ENCODE data around the gene NR5A2. TPM values are rescaled to one million over a fixed set of nuclear protein-coding genes. Genes with fewer than 3 reads are reported as not detected.
A peak's percentile ranks its signal among the peaks of the same experiment; 100 is the strongest.

Gene NR5A2
- total RNA-seq, 1 experiment from 2014 or later, result 4.7 TPM

GRCh38 chr1:200154069-200154767, 126.7 kb downstream of the NR5A2 start:
- Histone ChIP-seq H3K27ac (ENCODE audit: insufficient read length, low read depth, low read length) (no peak overlapping the region), H3K4me1 (ENCODE audit: insufficient read depth, low read length) (no peaks in the 10 kb centered on the region), H3K79me1 (ENCODE audit: insufficient read depth, low read depth, low read length, poor library complexity, severe bottlenecking) (no peaks in the 10 kb centered on the region), H3K27me3 (ENCODE audit: insufficient read depth, low read length) (no peaks in the 10 kb centered on the region), H3K23me2 (ENCODE audit: insufficient read length, low read depth, low read length, poor library complexity, severe bottlenecking) (no peaks in the 10 kb centered on the region), H3K23ac (ENCODE audit: insufficient read length, low read depth, low read length) (no peak overlapping the region), H3K56ac (ENCODE audit: insufficient read length, low read depth, low read length) (peak overlapping the region; percentile 16), H2BK20ac (ENCODE audit: low read depth, low read length, poor library complexity, severe bottlenecking) (no peak overlapping the region), H2BK120ac (ENCODE audit: low read depth, low read length, poor library complexity, severe bottlenecking) (no peak overlapping the region), H3K4me2 (ENCODE audit: insufficient read depth, insufficient read length, low read length) (no peak overlapping the region), H3T11ph (ENCODE audit: low read length) (no peak overlapping the region), H4K5ac (ENCODE audit: insufficient read length, low read depth, low read length) (no peak overlapping the region), H4K8ac (replicated peaks; ENCODE audit: insufficient read length, low read depth, low read length) (no peak overlapping the region), H2BK5ac (ENCODE audit: insufficient read length, low read length) (no peak overlapping the region), H3K79me2 (ENCODE audit: insufficient read depth, low read length) (no peaks in the 10 kb centered on the region), H2AK5ac (ENCODE audit: insufficient read length, low read length) (no peak overlapping the region), H3K9ac (ENCODE audit: extremely low read depth, insufficient read length, low read length) (no peak overlapping the region), H2BK12ac (ENCODE audit: insufficient read length, low read depth, low read length) (no peak overlapping the region), H3K9me3 (ENCODE audit: control insufficient read depth, low read depth, low read length) (no peaks in the 10 kb centered on the region), H4K91ac (ENCODE audit: insufficient read length, low read depth, low read length) (no peak overlapping the region), H3K14ac (ENCODE audit: insufficient read depth, low read length) (no peak overlapping the region), H3K18ac (ENCODE audit: insufficient read length, low read depth, low read length) (no peak overlapping the region), H2AFZ (ENCODE audit: low read length) (no peak overlapping the region), H3K4ac (ENCODE audit: low read depth, low read length) (no peak overlapping the region), H4K20me1 (ENCODE audit: control insufficient read depth, insufficient read depth, insufficient read length) (no peaks in the 10 kb centered on the region), H2BK15ac (ENCODE audit: low read depth, low read length) (no peak overlapping the region)
- Mint-ChIP-seq H3K4me1 (no peaks in the 10 kb centered on the region), H3K27me3 (ENCODE audit: low read depth) (no peaks in the 10 kb centered on the region; the same call in 1 of the 2 replicates), H3K36me3 (ENCODE audit: insufficient read depth in 1 of 3, low read depth in 3 of 3) (no peaks in the 10 kb centered on the region), H3K27ac (peak overlapping the region in 1 of 3 experiments; percentile 34; a peak in 2 of 7 replicates), H3K4me3 (no peak overlapping the region), H3K9me3 (no peaks in the 10 kb centered on the region)
- no peak for TF ChIP-seq CTCF (conservative IDR thresholded peaks at IDR 0.05)
- DNase-seq, result no peak

All from H9 (cell line).